NCI-H2196 treated with DMSO at 0.1 percent for 48 hours (cell line): ENCODE results near the gene SUMO3.
"Not testable (repeated sequence)": the region's sequence is repeated elsewhere in the genome, so short reads cannot be mapped to it uniquely, and the experiment has no call there.

Source experiments
- DNase-seq: peaks from one replicate; lab custom pipeline; 2025; ENCODE audit not compliant: unreplicated experiment; lab: John Stamatoyannopoulos, UW

SUMO3 gene

GRCh38 chr21:44847261-44848056, 29.6 kb upstream of the SUMO3 start:
- no peak for DNase-seq

- DNase-seq, result no peak
Observed at GRCh38 chr21:44846485-44847260, 28.8 kb upstream of the SUMO3 start.

GRCh38 chr21:44846224-44846484, 28.3 kb upstream of the SUMO3 start:
- DNase-seq, result no peak

DNA sequence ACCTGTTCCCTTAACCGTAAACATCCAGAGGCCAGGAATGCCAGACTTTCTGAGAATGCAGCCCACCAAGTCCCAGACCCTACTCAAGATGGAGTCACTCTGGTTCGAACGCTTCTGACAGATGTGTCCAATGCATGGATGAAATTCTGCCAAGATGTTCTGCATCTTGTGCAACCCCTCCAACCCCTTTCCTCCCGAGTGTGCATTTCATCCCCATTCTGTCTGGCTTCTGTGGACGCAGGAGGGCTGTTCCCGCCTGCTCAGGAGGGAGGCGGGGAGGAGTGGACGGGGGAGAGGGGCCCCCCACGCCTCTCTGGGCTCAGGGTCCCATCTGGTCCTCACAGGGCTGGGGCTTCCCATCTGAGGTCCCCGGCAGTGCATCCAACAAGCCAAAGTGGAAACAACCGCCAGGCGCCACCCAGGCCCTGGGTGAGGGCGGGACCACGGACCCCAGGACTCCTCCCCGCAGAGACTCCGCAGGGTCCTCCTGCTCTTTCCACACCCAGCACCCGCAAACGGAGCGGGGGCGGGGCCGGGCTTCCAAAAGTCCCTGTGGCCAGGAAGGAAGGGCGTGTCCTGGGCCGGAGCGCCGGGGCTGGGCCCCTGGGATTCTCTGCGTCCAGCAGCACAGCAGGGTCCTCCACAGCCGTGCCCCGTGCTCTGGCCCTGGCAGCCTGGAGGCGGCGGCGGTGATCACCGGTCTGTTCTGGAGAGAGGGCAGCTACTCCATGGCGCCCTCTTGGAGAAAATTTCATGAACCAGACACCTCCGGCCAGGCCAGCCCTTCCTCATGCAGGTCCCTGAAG, 27.8 kb upstream of the SUMO3 start:
- DNase-seq, result no peak

GRCh38 chr21:44844256-44844655, 26.4 kb upstream of the SUMO3 start:
- DNase-seq, result no peak

DNA sequence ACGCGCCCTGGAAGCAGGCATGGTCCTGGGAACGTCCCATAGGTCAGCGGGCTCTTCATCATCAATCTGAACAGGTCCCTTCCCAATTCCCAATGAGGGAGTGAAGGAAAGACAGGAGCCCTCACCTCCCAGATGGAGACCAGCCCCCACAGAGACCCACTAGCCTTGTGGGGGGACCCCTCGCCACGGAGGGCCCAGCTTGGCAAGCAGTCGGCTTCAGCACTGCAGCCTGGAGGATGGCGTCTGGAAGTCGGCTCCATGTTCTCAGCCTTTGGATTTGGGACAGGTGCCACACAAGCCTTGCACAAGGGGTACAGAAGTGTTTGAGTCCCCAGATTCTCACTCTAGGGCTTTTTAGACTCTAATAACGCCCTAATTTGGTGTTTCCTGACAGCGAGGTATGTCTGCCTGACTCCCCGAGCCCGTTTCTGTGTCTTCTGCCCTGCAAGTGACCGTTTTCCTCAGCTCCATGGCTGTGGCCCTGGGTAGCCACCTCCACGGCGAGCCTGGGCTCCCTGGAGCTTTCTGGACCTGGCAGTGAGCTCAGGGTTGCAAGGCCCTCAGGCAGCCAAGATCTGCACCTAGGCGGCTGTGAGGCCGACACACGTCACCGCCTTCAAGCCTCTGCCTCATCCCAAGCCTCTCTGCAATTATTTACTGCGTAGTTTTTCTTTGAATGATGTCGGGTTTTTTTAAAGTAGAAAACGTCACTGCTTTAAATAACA, 25.0 kb upstream of the SUMO3 start:
- no peak for DNase-seq

DNA sequence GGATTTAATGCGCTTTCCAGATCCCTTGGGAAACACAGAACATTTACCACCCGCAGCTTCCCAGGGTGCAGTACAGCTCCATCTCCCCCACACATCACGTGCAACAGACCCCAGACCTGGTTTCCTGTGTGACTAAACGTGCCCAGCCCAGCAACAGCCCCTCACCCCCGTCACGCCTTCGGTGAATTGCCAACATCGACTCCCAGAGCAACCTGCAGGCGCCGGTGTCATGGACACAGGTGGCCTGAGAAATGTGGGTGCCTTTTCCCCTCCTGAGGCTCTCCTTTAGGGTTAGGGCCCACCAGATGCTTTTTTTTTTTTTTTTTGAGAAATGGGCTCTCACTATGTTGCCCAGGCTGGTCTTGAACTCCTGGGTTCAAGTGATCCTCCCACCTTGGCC, 24.2 kb upstream of the SUMO3 start:
- no peak for DNase-seq

DNA sequence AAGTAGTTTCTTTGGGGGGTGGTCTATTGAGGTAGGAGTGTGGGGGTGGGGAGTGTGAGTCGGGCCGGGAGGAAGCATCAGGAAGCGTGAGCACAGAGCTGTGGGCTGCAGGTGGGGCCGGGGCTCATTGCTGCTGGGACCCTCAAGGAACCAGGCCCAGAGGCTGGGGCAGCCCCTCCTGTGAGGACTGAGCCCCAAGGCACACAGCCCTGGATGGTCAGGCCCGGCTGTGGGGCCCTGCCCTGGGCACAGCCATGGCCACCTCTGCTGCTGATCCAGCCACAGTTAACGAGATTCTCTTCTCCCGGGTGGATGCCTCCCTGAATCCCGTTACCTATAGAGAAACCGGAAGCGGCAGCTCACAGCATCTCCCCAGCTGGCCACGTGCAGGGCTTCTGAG, 22.9 kb upstream of the SUMO3 start:
- DNase-seq, result no peak

- no peak for DNase-seq
Observed at GRCh38 chr21:44838951-44839350, 21.1 kb upstream of the SUMO3 start.

GRCh38 chr21:44838039-44838895, 20.4 kb upstream of the SUMO3 start:
- no peak for DNase-seq

DNA sequence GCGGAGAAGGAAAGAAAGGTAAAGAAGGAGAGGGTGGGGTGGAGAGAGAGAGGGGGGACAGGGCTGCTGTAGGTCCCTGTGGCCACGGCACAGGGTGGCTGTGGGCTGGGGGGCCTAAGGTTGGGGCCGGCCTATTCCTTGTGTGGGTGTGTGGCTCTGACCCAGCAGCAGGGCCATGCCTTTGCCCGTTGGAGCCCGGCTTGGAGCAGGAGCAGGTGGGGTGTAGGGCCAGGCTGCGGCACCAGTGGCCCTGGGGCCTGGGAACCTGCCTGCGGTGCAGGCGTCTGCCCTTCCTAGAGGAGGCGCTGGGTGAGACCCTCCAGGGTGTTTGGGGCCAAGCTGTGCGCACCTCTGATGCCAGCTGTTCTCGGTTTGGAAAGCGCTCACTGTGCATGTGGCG, 19.7 kb upstream of the SUMO3 start:
- no peak for DNase-seq

DNA sequence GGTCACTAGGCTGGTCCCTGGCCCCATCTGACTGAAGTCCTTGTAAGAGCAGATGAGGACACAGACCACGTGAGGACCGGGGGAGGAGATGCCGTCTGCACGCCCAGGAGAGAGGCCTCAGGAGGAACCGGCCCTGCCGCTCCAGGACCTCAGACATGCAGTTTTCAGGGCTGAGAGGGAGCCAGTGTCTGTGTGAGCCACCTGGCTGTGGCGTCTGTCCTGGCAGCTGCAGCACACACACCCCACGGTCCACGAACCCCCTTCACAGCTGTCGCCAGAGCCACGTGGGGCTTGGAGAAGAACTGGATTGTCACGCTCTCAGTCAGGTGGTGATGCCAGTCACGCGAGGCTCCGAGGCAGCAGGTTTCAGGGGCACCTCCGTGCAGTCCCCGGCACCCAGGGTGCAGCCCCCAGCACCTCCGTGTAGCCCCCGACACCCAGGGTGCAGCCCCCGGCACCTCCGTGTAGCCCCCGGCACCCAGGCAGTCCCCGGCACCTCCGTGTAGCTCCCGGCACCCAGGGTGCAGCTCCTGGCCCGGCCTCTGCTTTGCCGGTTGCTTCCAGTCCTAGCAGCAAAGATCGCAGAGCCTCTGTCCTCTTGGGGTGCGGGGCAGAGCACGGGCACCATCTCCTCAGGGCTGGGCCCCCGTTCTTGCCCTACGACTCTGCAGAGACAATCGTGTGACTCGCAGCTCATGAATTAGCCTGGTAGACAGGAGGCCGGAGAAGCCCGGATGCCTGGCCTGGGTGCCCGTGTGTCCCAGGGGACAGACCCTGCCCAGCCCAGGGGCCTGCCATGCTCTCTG, 19.0 kb upstream of the SUMO3 start:
- DNase-seq, result no peak

GRCh38 chr21:44836349-44836665, 18.4 kb upstream of the SUMO3 start:
- DNase-seq, result no peak

- DNase-seq, result no peak
Observed at GRCh38 chr21:44835647-44835973, 17.7 kb upstream of the SUMO3 start.

DNA sequence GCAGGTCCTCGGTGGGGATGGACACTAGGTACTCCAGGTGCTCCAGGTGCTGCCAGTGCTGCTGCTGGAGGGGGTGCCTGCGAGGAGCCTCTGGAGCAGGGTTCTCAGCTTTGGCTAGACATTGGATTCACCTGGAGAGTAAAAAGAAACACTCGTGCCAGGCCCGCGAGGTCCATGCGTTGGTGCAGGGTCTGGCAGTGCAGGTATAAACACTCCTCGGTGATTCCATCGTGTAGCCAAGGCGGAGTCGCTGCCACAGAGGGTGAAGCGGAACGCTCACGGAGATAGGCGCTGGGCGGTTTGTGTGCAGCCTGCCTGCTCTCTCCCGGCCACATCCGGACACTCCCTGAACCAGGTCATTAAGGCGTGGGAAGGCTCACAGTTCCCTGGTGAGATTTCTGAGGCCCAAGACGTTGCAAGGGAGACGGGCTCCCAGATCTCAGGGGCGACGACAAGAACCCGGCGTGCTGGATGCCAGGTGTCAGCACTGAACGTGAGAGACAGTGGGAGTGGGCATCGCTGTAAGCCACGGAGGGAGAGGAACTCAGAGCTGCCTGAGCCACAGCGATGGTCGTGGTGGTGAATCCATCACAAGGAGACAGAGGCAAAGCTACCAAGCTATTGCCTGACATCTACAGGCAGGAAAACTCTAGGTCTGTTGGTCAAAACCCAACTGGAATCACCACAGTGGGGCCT, 17.2 kb upstream of the SUMO3 start:
- no peak for DNase-seq

DNA sequence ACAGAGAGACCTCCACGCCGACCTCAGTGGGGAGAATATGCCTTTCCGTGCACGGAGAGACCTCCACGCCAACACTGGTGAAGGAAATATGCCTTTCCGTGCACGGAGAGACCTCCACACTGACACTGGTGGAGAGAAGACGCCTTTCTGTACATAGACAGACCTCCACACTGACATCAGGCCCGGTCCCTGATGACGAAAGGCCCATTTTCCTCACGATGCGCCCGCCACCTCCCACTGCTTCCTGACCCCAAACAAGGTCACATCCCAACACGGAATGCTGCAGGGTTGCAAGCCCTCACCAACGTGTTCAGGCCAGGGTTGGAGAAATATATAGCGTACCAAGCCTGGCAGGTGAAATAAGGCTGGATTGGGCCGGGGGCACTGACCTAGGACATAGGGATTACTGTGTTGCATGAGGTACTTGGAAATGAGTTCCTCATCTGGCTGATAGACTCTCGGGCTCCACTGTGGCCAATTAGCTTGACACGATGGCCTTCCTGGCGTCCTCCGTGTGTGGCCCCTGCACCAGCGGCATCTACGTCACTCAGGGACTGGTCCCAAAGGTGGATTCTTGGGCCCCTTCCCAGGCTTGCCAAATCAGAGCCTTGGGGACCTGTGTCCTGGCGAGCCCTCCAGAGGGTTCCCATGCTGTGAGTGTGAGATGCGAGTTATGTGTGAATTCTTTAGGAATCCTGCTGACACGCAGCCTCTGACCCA, 16.5 kb upstream of the SUMO3 start:
- DNase-seq, result no peak

DNA sequence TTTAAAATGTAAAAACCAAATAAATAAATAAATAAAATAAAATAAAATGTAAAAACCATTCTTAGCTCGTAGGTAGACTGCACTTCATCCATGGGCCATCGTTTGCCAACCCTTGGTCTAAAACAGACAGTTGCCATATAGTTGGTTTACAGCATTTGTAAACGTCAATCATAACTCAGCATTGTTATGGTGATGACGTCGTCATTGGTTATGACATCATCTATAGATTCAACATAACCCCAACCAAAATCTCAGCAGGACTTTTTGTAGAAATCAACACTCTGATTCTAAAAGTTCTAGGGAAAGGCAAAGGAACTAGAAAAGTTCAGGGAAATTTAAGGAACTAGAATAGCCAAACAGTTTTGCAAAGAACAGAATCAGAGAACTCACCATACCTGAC, 15.8 kb upstream of the SUMO3 start:
- no peak for DNase-seq

DNA sequence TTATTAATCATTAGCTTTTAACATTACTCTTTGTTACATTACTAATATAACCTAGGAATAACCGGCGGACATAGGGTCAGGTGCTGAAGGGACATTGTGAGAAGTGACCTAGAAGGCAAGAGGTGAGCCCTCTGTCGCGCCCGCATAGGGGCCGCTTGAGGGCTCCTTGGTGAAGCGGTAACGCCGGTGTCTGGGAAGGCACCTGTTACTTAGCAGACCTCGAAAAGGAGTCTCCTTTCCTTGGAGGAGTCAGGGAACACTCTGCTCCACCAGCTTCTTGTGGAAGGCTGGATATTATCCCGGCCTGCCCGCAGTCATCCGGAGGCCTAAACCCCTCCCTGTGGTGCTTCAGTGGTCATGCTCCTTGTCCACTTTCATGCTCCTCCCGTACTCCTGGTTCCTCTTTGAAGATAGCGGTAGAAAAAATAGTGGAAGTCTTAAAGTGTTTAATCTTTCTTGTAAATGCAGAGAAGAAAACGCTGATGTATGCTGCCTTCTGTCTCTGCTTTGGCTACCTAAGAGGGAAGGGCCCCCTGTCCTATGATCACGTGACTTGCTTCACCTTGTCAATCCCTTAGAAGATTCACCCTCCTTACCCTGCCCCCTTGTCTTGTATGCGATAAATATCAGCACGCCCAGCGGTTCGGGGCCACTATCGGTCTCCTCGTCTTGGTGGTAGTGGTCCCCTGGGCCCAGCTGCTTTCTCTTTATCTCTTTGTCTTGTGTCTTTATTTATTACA, 14.8 kb upstream of the SUMO3 start:
- DNase-seq, result not testable (repeated sequence)
